HG02870 (cell line): Measurements from ENCODE around the gene CDKN2B-AS1.
A peak's percentile ranks its signal among the peaks of the same experiment; 100 is the strongest.

Experiments used
- ATAC-seq: cut with Tn5 transposase; IDR thresholded peaks from one replicate; pipeline ENCODE4 v1.9.1; 2021; ENCODE audit warnings: mild to moderate bottlenecking, moderate library complexity; ENCODE audit not compliant: unreplicated experiment

CDKN2B-AS1 gene

DNA sequence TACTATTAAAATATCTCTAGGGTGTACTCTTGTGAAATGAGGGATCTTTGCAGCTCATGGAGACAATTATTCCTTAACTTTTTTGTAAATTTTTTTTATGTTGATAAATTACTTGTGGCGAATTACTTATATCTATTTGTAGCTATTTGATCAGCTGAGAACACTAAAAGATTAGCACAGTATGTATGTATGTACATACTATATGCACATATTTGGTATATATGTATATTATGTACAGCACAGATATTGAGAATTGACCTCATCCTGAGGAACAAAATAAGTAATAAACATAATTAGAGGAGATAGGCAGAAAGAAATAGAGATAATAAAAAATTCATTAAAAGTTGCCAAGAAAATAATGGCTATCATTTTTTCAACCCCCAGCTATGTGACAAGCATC is 12.2 kb upstream of the CDKN2B-AS1 start:
- ATAC-seq = no peak

DNA sequence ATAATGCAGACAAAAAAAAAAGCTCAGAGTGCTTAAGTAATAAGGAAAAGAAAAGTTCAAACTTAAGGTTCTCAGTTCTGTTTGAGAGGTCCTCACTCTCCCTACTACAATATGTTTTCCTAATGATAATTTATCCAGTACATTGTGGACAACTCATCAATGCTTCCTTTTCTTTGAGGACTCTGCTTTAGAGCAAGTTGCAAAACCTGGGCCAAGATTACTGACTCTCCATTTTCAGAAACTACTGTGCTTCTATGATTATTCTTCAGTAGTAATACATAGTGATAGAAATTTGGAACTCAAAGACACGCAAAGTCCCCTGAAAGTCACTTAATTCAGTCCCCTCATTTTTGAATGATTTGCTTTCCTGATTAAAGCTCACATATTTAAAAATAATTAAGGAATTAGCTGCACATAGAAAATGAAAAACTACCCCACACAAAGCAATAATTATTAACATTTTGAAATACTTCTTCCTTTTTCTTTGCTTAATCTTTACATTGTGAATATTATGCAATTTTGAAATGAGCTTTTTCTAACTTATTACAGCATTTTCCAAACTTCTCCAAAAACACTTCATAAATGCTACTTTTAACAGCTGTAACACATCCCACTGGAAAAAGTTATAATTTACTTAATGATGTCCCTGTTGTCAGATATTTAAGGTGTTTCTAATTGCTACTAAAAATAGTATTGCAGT is 11.6 kb upstream of the CDKN2B-AS1 start:
- no peak for ATAC-seq

DNA sequence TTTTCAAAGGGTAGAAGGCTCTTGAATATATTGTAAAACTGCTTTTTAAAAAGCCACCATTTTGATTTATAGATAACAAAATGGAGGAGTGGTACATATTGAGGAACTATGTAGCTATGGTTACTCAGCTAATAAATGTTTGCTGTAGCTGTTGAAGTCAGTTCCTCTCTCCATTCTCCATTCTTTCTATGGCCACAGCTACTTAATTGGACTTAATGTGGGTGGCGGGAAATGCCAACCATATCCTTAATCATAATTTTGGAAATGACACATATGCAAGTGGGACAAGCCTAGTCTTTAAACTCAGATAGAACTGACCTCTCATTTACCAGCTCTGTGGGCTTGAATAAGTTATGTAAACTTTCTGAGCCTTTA is 11.0 kb upstream of the CDKN2B-AS1 start:
- no peak for ATAC-seq

DNA sequence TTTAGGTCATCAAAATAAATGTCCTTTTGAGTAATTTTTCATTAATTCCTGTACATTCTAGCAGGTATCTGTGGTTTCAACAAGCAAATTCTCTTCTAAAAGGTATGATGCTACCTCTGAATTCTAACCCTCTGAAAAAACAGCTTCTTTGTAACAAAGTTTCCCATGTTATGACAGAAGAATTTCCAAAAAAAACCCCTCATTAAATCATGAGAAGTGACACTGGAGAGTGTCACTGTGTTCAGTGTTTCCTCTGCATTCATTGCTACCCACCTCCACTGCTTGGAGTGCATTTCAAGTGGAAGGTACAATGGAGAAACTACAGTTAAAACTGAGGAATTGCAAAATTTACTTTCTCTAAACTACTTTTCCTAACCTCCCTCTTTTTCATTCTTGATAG is 10.5 kb upstream of the CDKN2B-AS1 start:
- ATAC-seq = no peak

- ATAC-seq = no peak
Observed at GRCh38 chr9:21985964-21986667, 8.5 kb upstream of the CDKN2B-AS1 start.

DNA sequence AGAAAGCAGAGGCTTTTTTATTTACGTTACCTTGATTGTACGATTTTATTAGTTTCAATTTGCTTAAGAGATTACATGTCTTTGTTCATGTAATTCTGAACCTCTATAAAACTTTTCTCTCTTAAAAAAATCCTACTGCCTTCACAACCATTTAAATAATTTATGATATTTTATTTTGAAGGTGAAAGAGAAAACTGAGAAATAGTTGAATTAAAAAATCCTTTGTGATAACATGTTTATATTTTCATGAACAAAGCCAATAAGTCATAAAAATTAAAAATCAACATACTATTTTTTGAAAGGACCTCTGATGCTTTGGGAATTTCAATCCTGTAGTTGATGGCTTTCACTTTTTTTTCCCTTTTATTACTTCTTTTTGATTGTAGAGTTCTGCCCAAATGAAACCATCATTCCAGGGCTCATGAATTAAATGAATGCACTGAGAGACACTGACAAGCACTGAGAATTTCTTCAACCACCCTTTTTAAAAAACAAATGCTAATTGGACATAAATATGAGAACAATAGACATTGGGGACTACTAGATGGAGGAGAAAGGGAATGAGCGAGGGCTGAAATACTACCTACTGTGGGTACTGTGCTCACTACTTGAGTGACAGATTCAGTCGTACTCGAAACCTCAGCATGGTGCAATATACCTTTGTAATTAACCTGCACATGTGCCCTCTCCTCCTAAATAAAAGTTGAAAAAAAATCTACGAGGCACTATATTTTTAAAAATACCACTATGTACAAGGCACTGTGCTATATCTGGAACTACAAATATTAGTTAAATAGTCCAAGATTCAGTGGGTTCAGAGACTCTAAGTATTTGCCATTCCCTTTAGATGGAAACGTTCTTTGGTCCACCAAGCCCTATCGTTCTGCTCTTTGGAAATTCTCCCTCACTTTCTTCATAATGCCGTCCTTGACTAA is 6.3 kb upstream of the CDKN2B-AS1 start:
- ATAC-seq = no peak

DNA sequence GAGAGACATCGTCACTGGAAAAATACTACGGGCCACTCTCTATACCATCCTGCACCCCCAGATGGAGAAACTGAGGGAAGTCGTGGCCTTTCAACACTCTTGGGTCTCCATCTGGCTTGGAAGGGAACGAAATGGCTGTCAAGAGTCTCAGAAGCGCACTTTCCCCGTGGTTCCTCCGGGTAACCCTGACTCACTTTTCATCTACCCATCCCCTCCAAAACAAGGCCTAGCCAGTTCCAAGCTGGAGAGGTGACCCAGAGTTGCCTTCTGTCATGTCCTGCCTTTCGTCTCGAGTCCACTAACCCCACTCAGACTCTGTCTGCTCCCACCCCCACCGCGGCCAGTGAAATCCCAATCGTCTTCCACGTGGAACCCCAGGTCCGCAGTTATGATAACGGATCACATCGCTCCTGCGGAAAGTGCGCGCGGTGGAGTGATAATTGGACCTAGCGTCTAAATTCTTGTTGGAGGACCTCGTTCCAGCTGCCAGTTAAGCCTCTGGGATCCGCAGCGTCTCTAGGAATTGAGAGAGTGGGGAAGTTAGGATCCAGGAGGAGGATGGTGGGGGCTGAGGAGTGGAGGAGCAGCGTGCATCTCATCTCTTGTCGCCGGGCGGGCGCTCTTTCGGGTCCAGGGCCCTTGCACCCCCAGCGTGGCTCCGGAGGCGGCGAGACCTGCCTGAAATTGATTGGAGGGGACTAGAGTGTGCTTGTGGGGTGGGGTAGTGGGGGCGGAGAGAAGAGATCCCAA is 5.0 kb upstream of the CDKN2B-AS1 start:
- no peak for ATAC-seq

- no peak for ATAC-seq
Observed at GRCh38 chr9:21991072-21991959, 3.3 kb upstream of the CDKN2B-AS1 start.

DNA sequence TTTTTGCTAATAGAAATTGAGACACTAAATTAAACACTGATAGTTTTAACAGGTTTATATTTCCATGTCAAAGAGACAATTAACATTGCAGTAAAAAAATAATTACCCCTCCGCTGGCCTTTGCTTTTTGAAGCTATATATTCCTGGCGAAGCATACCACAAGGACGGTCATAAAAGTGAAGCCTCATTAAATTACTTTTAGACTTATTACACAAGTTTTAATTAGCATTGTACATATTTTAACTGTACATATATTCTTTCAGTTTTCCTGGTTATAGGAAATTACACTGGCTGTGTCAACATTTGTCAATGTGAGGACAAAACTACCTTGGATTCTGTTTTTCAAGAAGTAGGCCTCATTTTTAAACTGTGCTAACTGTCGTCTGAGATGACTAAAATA is 1.6 kb upstream of the CDKN2B-AS1 start:
- no peak for ATAC-seq

GRCh38 chr9:21993893-21994555 is 567 bp upstream of the CDKN2B-AS1 start, which contains the start of gene CDKN2A:
Gene CDKN2A, minus strand, starts transcription at chr9:21994392.
- peak; percentile 32 for ATAC-seq

GRCh38 chr9:21995006-21995665 is 545 bp downstream of the CDKN2B-AS1 start:
- ATAC-seq = peak; percentile 80

- ATAC-seq = no peak
Observed at GRCh38 chr9:21995666-21996398, 1.2 kb downstream of the CDKN2B-AS1 start.

GRCh38 chr9:21996438-21996837 is 1.8 kb downstream of the CDKN2B-AS1 start:
- no peak for ATAC-seq

DNA sequence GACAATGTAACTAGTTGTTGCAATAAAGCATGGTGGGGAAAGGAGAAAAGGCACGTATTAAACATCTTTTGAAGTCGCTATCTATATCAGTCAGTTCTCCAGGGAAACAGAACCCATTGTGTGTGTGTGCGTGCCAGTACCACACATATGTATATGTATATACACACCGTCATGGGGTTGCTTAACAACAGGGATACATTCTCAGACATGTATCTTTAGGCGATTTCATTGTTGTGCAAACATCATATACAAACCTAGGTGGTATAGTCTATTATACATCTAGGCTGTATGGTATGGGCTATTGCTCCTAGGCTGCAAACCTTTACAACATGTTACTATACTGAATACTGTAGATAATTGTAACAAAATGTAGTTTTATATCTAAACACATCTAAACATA is 2.3 kb downstream of the CDKN2B-AS1 start:
- no peak for ATAC-seq

- ATAC-seq = no peak
Observed at GRCh38 chr9:21997480-21997879, 2.9 kb downstream of the CDKN2B-AS1 start.

- no peak for ATAC-seq
Observed at GRCh38 chr9:21998026-21998425, 3.4 kb downstream of the CDKN2B-AS1 start.

- ATAC-seq = no peak
Observed at GRCh38 chr9:22002038-22002437, 7.4 kb downstream of the CDKN2B-AS1 start.
